ENCODE measurements around the gene MMP10.

The MMP10 gene

GRCh38 chr11:102780491-102780918, at the start of gene MMP10:
MMP10 (minus strand) TSS chr11:102780628; CDS start chr11:102780591, 37 bp downstream.
- Histone ChIP-seq H3K27me3 (ENCODE audit: insufficient read depth, low read length, poor library complexity, severe bottlenecking) (no peaks in the 10 kb centered on the region), H3K9me2 (replicated peaks; ENCODE audit: low read depth, low read length) (no peaks in the 10 kb centered on the region), H3K36me3 (ENCODE audit: insufficient read depth, low read length) (no peaks in the 10 kb centered on the region), H3K4me2 (ENCODE audit: low read depth, low read length, poor library complexity, severe bottlenecking) (no peak within 1 kb of the TSS), H3F3A (ENCODE audit: low read depth) (no peaks in the 10 kb centered on the region), H3K4me3 (ENCODE audit: low read length, poor library complexity, severe bottlenecking) (no peak within 1 kb of the TSS), H3K9me3 (ENCODE audit: insufficient read depth, low read depth, low read length) (no peaks in the 10 kb centered on the region), H2AFZ (ENCODE audit: low read length) (no peak within 1 kb of the TSS), H4K20me1 (ENCODE audit: insufficient read depth, low read length, poor library complexity, severe bottlenecking) (no peaks in the 10 kb centered on the region), H3K4me1 (ENCODE audit: insufficient read depth, low read length, poor library complexity, severe bottlenecking) (no peaks in the 10 kb centered on the region), H3K79me2 (ENCODE audit: insufficient read depth, low read length) (no peaks in the 10 kb centered on the region), H3K9ac (ENCODE audit: low read depth, low read length, poor library complexity, severe bottlenecking) (no peak within 1 kb of the TSS)
- TF ChIP-seq EZH2phosphoT487 (IDR thresholded peaks at IDR 0.05; ENCODE audit: borderline replicate concordance): no peak
- TF ChIP-seq CTCF (conservative IDR thresholded peaks at IDR 0.05; ENCODE audit: low read length): peak; percentile 55

- no peaks in the 10 kb centered on the region for H4K20me1 ChIP-seq (ENCODE audit: insufficient read depth, low read length, poor library complexity, severe bottlenecking)
- H3F3A ChIP-seq (ENCODE audit: low read depth): no peaks in the 10 kb centered on the region
- H2AFZ ChIP-seq (ENCODE audit: low read length): no peak overlapping the region
- H3K9me3 ChIP-seq (ENCODE audit: insufficient read depth, low read depth, low read length): no peaks in the 10 kb centered on the region
- no peaks in the 10 kb centered on the region for H3K9me2 ChIP-seq (replicated peaks; ENCODE audit: low read depth, low read length)
- no peak overlapping the region for H3K9ac ChIP-seq (ENCODE audit: low read depth, low read length, poor library complexity, severe bottlenecking)
- H3K27me3 ChIP-seq (ENCODE audit: insufficient read depth, low read length, poor library complexity, severe bottlenecking): no peaks in the 10 kb centered on the region
- no peak overlapping the region for H3K4me2 ChIP-seq (ENCODE audit: low read depth, low read length, poor library complexity, severe bottlenecking)
- H3K4me1 ChIP-seq (ENCODE audit: insufficient read depth, low read length, poor library complexity, severe bottlenecking): no peaks in the 10 kb centered on the region
- TF ChIP-seq EZH2phosphoT487 (IDR thresholded peaks at IDR 0.05; ENCODE audit: borderline replicate concordance): no peak
- TF ChIP-seq CTCF (conservative IDR thresholded peaks at IDR 0.05; ENCODE audit: low read length): no peak
- H3K36me3 ChIP-seq (ENCODE audit: insufficient read depth, low read length): no peaks in the 10 kb centered on the region
- H3K4me3 ChIP-seq (ENCODE audit: low read length, poor library complexity, severe bottlenecking): no peak overlapping the region
- no peaks in the 10 kb centered on the region for H3K79me2 ChIP-seq (ENCODE audit: insufficient read depth, low read length)
Observed at GRCh38 chr11:102829316-102830000, 49.0 kb upstream of the MMP10 start.

GRCh38 chr11:102824556-102824955, 44.1 kb upstream of the MMP10 start:
- Histone ChIP-seq H2AFZ (ENCODE audit: low read length) (no peak overlapping the region), H3K79me2 (ENCODE audit: insufficient read depth, low read length) (no peaks in the 10 kb centered on the region), H3K36me3 (ENCODE audit: insufficient read depth, low read length) (no peaks in the 10 kb centered on the region), H3K4me3 (ENCODE audit: low read length, poor library complexity, severe bottlenecking) (no peak overlapping the region), H4K20me1 (ENCODE audit: insufficient read depth, low read length, poor library complexity, severe bottlenecking) (no peaks in the 10 kb centered on the region), H3K4me2 (ENCODE audit: low read depth, low read length, poor library complexity, severe bottlenecking) (no peak overlapping the region), H3K9me3 (ENCODE audit: insufficient read depth, low read depth, low read length) (no peaks in the 10 kb centered on the region), H3K4me1 (ENCODE audit: insufficient read depth, low read length, poor library complexity, severe bottlenecking) (no peaks in the 10 kb centered on the region), H3K9ac (ENCODE audit: low read depth, low read length, poor library complexity, severe bottlenecking) (no peak overlapping the region), H3K9me2 (replicated peaks; ENCODE audit: low read depth, low read length) (no peaks in the 10 kb centered on the region; the same call in 1 of the 2 replicates), H3F3A (ENCODE audit: low read depth) (no peaks in the 10 kb centered on the region), H3K27me3 (ENCODE audit: insufficient read depth, low read length, poor library complexity, severe bottlenecking) (no peaks in the 10 kb centered on the region)
- no peak for TF ChIP-seq EZH2phosphoT487 (IDR thresholded peaks at IDR 0.05; ENCODE audit: borderline replicate concordance)
- TF ChIP-seq CTCF (conservative IDR thresholded peaks at IDR 0.05; ENCODE audit: low read length): no peak

Measured in Loucy (cell line).